HL-60 (cell line): ENCODE measurements around the gene MYNN.

ENCODE experiments used
- CTCF ChIP-seq: IDR thresholded peaks from one replicate; pipeline ENCODE4 v1.5.1; 2011; ENCODE audit warnings: low read length, control low read depth, inconsistent platforms; ENCODE audit not compliant: insufficient read depth
- REST ChIP-seq: IDR thresholded peaks from 2 replicates; pipeline ENCODE4 v1.6.1; 2012; ENCODE audit warnings: low read depth; ENCODE audit not compliant: insufficient replicate concordance

- TF ChIP-seq CTCF (no peak), REST (no peak)
These were observed 45.1 kb downstream of the MYNN start for GRCh38 chr3:169818316-169818715.
